B cell (primary cell): Measurements from ENCODE around the gene PGS1. TPM values are rescaled to one million over a fixed set of nuclear protein-coding genes. Genes with fewer than 3 reads are reported as not detected.

Experiments used
- ATAC-seq: fragments of 200-7000 bp; cut with Tn5 transposase; one replicate; pipeline ENCODE4 v1.10.0; 2021; ENCODE audit warnings: low read depth, mild to moderate bottlenecking, moderate number of reproducible peaks, moderate library complexity
- CTCF ChIA-PET: fragments of 350-600 bp; sonication (Branson Sonifier 250); formaldehyde crosslinking; loops from one replicate; lab custom pipeline; 2021; ENCODE audit warnings: antibody characterized with exemption, inconsistent platforms; lab: Charles Lee
- POLR2A ChIA-PET: fragments of 350-600 bp; sonication (Branson Sonifier 250); formaldehyde crosslinking; loops from one replicate; lab custom pipeline; 2021; ENCODE audit warnings: antibody characterized with exemption; lab: Charles Lee
- DNase-seq: peaks from one replicate; pipeline ENCODE4 v3.0.0; 2013
- H2AFZ ChIP-seq: 2 replicates; pipeline ENCODE4 v1.6.1; 2012; ENCODE audit warnings: mild to moderate bottlenecking, low read depth, low read length; ENCODE audit not compliant: insufficient read depth, poor library complexity, severe bottlenecking
- H3K27ac ChIP-seq, 2 donors: 1 replicate in 1 of 2; 2 replicates in 1 of 2; pipeline ENCODE4 v1.5.1; 2012 to 2013; ENCODE audit warnings: low read length in 2 of 2, mild to moderate bottlenecking in 2 of 2, moderate library complexity in 1 of 2
- H3K27me3 ChIP-seq, 4 experiments: fragments of 200-600 bp in 1 of 4; sonication (generic) in 1 of 4; replicated peaks in 1 of 4; 1 replicate in 2 of 4; 2 replicates in 2 of 4; pipeline versions ENCODE4 v1.6.1 to v1.7.0; 2013 to 2016; ENCODE audit warnings: low read length in 3 of 4, mild to moderate bottlenecking in 2 of 4, mixed read lengths in 1 of 4, moderate library complexity in 1 of 4; ENCODE audit not compliant: insufficient read depth in 4 of 4, control insufficient read depth in 3 of 4; ENCODE audit errors: control extremely low read depth in 1 of 4
- H3K36me3 ChIP-seq, 2 experiments: replicated peaks in 1 of 2; 1 replicate in 1 of 2; 2 replicates in 1 of 2; pipeline versions ENCODE4 v1.6.1 to v1.7.1; 2013; ENCODE audit warnings: low read length in 1 of 2; ENCODE audit not compliant: insufficient read depth in 2 of 2, control insufficient read depth in 1 of 2; ENCODE audit errors: control extremely low read depth in 1 of 2, extremely low read depth in 1 of 2
- H3K4me1 ChIP-seq, 2 donors: fragments of 200-600 bp in 1 of 2; sonication (generic) in 1 of 2; 1 replicate in 1 of 2; 2 replicates in 1 of 2; pipeline versions ENCODE4 v1.5.1 to v1.6.1; 2013 to 2017; ENCODE audit warnings: low read length in 2 of 2; ENCODE audit not compliant: control insufficient read depth in 2 of 2, insufficient read depth in 2 of 2
- H3K4me2 ChIP-seq: replicated peaks from 2 replicates; pipeline ENCODE3; 2012; ENCODE audit warnings: mild to moderate bottlenecking, low read depth, low read length; ENCODE audit not compliant: poor library complexity, severe bottlenecking
- H3K4me3 ChIP-seq, 5 experiments: fragments of 200-600 bp in 1 of 5; sonication (generic) in 1 of 5; 1 replicate in 3 of 5; 2 replicates in 2 of 5; pipeline versions ENCODE4 v1.5.1 to v1.7.0; 2011 to 2016; ENCODE audit warnings: low read length in 4 of 5, mild to moderate bottlenecking in 4 of 5, low read depth in 2 of 5, control low read depth in 1 of 5, moderate library complexity in 1 of 5; ENCODE audit not compliant: insufficient read depth in 1 of 5; ENCODE audit errors: control extremely low read depth in 1 of 5, extremely low read depth in 1 of 5
- H3K79me2 ChIP-seq: fragments of 200-600 bp; sonication (generic); one replicate; pipeline ENCODE4 v1.6.0; 2016; ENCODE audit warnings: low read length; ENCODE audit not compliant: control insufficient read depth, insufficient read depth
- H3K9ac ChIP-seq: fragments of 200-600 bp; sonication (generic); 2 replicates; pipeline ENCODE4 v1.6.1; 2017; ENCODE audit warnings: mild to moderate bottlenecking, low read length, moderate library complexity
- H3K9me3 ChIP-seq, 3 donors: one replicate each; pipeline versions ENCODE4 v1.6.1 to v1.7.1; 2013; ENCODE audit warnings: low read length in 2 of 3; ENCODE audit not compliant: control insufficient read depth in 2 of 3, insufficient read depth in 1 of 3; ENCODE audit errors: control extremely low read depth in 1 of 3
- H4K20me1 ChIP-seq: 2 replicates; pipeline ENCODE4 v1.6.0; 2012; ENCODE audit warnings: mild to moderate bottlenecking, low read length; ENCODE audit not compliant: insufficient read depth, control insufficient read depth, poor library complexity, severe bottlenecking
- H3K27ac Mint-ChIP-seq: one replicate; pipeline ENCODE4 v1.8.0; 2021; ENCODE audit warnings: mixed read lengths
- H3K27me3 Mint-ChIP-seq: one replicate; pipeline ENCODE4 v1.8.0; 2021; ENCODE audit warnings: mixed read lengths
- H3K4me1 Mint-ChIP-seq: one replicate; pipeline ENCODE4 v1.8.0; 2021; ENCODE audit warnings: mixed read lengths
- H3K4me3 Mint-ChIP-seq: one replicate; pipeline ENCODE4 v1.8.0; 2021; ENCODE audit warnings: mixed read lengths
- H3K9me3 Mint-ChIP-seq: one replicate; pipeline ENCODE4 v1.8.0; 2022; ENCODE audit warnings: mixed read lengths; ENCODE audit not compliant: insufficient read depth
- CTCF ChIP-seq: fragments of 200-600 bp; IDR thresholded peaks from one replicate; pipeline ENCODE4 v1.8.0; 2022; ENCODE audit warnings: antibody characterized with exemption, mild to moderate bottlenecking
- whole genome bisulfite sequencing: methylation state at CpG from one replicate; pipeline ENCODE4 v1.1.5; 2013; ENCODE audit warnings: missing lambda C conversion rate; ENCODE audit not compliant: insufficient coverage; 5-methylcytosine and 5-hydroxymethylcytosine counted together
- intact Hi-C: fragments of 100-400 bp; cut with micrococcal nuclease; formaldehyde crosslinking; loops from one replicate; pipeline ENCODE4 v1.10.0; 2022
- polyA plus RNA-seq: library from polyadenylated mRNA; depleted of rRNA; stranded (reverse); fragments of >200 nt; gene quantifications from 2 replicates; pipeline ENCODE4 v1.2.3, GENCODE V29; 2012
- total RNA-seq, 2 donors: library from RNA; stranded (reverse); fragments of 120-200 nt in 1 of 2; gene quantifications; 1 replicate in 1 of 2; 2 replicates in 1 of 2; pipeline versions ENCODE4 v1.2.3 to v1.2.4, GENCODE V29; 2013 to 2022

Gene PGS1
- total and polyA plus RNA-seq, 2 donors (not counting 1 experiment from before 2014, with no cell fraction given) = 85.1 to 88.3 TPM

- peak overlapping the region in 4 of 5 experiments; percentile 26 to 58 (median 53) for H3K4me3 ChIP-seq
- no peaks in the 10 kb centered on the region for H3K27me3 ChIP-seq
- H3K27ac Mint-ChIP-seq = peak overlapping the region; percentile 41
- TF ChIP-seq CTCF = no peak
- H3K27ac ChIP-seq = peak overlapping the region; percentile 95
- ATAC-seq = no peak
- 4% methylated on average over 95 of the region's 95 CpGs for WGBS
- H4K20me1 ChIP-seq = no peaks in the 10 kb centered on the region
- H3K4me1 ChIP-seq = peaks cover 71 to 80% of the 10 kb centered on the region in 2 donors
- H2AFZ ChIP-seq = peak overlapping the region; percentile 55
- no peaks in the 10 kb centered on the region for H3K27me3 Mint-ChIP-seq
- intact Hi-C loops = loop anchor here (2.0 kb wide), 1 partner anchor 65 kb away; no protein-coding TSS in a partner anchor
- H3K9ac ChIP-seq = peak overlapping the region; percentile 61
- H3K9me3 Mint-ChIP-seq = no peaks in the 10 kb centered on the region
- DNase-seq = peak; percentile 57
- H3K9me3 ChIP-seq = peaks cover 0 to 4% (median 0%) of the 10 kb centered on the region in 3 donors
- H3K4me3 Mint-ChIP-seq = peak overlapping the region; percentile 85
- ChIA-PET CTCF (interaction anchor here (0.7 to 14.5 kb wide), 4 partner anchors 9 to 91 kb away, joined by 3 to 171 read pairs (median 5); partner anchors contain the start of gene SOCS3), POLR2A (interaction anchor here (0.6 to 2.5 kb wide), 4 partner anchors 28 to 393 kb away, joined by 3 to 10 read pairs (median 4); no protein-coding TSS in a partner anchor)
- H3K4me2 ChIP-seq = peak overlapping the region; percentile 91
- H3K79me2 ChIP-seq = no peaks in the 10 kb centered on the region
- peaks cover 76% of the 10 kb centered on the region for H3K4me1 Mint-ChIP-seq
- no peaks in the 10 kb centered on the region for H3K36me3 ChIP-seq
Observed at GRCh38 chr17:78341559-78342448, 36.6 kb upstream of the PGS1 start.
